ENCODE data around the gene VEPH1.

The VEPH1 gene

DNA sequence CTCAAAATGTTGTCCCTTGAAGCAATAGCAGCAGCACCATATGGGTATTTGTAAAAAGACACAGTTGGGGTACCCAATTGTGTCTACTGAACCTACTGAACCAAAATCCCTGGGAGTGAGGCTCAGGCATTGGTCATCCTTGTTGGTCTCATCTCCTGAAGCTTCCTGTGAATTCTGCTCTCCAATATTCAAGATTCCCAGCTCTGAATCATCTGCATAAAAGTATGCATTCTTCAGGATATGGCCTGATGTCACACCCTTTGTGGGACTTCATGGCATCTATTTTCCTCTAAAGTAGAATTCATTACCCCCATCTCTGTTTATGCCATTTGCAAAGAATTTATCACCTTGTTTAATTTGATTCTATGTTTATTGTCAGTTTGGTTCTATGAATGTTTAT is 79.9 kb downstream of the VEPH1 start:
- no peak for DNase-seq

DNA sequence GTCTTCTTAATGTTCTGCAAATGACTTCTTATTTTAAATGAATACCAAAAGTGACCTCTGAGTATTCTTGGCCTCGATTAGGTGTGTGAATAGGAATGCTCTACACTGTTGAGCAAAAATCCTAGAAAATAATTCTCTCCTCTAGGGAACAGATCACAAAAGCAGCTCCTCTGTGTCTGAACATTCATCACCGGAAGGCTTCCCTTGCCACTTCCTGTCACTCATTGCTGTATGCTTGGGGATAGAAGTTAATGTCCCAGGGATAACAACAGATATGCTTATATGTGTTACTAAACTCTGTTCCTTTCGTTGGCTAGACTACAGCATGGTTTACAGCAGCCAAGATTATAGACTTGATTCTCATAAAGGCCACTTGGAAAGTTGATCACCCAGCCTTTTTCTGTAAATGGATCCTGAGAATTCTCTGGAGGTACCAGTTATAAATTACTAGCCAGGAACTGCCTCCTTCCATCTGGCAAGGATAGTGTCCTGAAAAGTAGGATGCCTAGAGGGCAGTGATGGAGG is 82.5 kb downstream of the VEPH1 start:
- DNase-seq = no peak

DNA sequence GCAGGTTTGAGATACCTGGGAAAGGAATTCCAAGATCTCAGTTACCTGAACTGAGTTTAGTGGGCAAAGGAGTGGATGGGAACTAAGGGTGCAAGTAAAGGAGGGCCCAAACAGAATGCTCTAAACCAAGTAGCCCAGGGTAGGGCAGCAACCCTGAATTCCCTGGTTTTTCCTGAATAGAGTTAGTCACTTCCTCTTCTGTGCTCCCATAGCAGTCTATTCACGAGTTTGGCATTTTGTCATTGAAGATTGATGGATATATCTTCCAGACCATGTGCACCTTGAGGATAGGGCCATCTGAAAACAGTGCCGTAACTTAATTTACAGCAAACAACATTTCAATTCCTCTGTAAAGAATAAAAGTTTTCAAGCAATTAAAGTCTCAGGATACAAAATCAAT is 85.1 kb downstream of the VEPH1 start:
- no peak for DNase-seq

DNA sequence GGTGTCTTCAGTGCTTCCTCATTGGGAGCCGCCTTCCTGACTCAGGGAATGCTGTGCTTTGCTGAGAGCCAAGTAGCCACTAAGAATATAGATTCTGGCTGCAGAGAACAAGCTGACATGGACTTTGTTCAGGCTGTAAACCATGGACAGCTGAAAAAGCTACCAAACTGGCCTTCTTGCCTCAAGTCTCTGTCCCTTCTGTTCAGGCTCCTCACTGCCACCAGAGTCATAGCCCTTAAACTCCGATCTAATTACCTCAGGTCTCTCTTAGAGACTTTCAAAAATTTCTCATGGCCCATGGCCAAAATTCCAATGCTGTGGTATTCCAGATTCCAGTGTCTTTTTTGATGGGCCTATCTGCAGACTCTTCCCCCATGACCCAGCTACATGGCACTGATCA is 86.0 kb downstream of the VEPH1 start:
- no peak for DNase-seq

DNA sequence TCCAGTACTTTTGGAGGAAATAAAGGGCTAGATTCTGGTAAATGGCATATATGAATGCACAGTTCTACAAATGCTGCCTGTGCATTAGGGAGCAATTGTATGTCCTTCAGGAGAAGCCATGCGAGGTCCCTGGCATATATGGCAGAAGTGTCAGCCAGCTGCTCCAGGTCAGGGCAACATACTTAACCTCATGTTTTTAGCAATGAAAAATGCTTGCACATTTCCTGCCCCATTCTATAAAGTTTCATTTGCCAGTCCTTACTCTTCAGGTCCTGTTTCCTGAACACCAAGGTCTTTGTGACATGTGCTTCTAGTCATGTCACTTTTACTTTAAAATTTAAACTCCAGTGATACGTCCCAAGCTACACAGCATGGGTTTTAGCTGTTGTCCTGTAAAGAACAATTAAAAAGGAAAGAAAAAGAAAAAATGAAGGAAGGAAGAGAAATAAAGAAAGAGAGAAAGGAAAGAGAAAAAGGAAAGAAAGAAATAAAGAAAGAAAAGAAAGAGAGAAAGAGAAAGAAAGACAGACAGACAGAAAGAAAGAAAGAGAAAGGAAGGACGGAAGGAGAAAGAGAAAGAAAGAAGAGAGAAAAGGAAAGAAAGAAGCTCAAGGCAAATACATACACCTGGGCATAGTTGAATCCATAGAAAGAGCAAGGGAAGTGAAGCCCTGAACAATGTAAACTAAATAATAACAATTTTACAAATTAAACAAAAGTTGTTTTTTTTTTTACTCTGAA is 86.7 kb downstream of the VEPH1 start:
- DNase-seq = no peak

DNA sequence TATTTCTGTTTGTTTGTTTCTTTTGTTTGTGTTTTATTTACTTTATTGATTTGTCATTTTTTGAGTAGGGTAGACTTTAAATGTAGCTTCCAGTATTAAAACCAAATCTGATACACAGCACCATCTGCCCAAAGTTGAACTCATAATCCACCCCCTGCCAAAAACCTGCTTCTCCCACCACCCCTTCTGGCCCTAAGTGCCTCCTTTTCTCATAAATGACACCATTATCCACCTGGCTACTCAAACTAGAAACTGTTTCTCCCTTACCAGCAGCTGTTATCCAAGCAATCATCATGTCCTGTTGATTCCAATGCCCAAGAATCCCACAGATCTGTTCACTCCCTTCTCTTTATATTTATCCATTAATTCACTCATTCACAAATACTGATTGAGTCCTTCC is 88.4 kb downstream of the VEPH1 start:
- DNase-seq = peak in 1 of 3 experiments; percentile 21

DNA sequence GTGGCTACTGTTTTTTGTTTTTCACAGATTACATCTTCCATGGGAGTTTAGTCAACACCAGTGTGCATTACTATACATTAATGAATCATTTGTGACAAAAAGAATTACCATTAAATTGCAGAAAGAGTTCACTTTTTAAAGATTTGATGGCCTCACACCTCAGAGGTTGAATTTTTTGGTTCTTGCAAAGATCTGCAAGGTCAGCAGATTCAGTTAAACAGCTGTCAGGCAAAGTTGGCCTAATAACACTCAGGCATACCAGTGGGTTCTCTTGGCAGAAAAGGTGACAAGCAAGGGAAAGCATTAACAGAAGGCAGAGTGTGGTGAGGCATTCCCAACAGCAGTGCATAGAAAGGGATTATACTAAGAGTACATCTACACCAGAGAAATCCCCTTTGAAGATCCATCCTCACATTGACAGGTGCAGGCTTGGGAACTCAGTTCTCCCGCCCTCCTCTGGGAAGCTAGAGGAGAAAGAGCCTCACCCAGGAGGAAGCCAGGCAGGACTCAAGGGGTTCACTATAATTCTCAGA is 90.8 kb downstream of the VEPH1 start:
- DNase-seq = no peak

DNA sequence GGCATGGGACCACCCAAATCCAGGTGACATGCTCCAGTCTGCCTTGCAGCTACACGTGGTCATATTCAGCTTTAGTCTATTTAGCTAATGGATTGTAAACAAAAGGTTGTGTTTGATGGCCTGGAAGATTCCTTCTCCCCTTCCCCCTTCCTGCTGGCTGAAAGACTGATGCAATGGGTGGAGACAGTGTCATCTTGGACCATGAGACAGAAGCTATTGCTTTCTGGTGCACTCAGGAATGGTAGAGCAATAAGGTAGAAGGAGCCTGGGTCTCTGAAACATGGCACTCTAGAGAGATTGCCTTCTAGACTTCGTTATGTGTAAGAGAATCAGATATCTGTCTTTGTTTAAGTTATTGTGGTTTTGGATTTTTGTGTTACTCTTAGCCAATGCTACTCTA is 92.3 kb downstream of the VEPH1 start:
- peak in 1 of 3 experiments; percentile 15 for DNase-seq

DNA sequence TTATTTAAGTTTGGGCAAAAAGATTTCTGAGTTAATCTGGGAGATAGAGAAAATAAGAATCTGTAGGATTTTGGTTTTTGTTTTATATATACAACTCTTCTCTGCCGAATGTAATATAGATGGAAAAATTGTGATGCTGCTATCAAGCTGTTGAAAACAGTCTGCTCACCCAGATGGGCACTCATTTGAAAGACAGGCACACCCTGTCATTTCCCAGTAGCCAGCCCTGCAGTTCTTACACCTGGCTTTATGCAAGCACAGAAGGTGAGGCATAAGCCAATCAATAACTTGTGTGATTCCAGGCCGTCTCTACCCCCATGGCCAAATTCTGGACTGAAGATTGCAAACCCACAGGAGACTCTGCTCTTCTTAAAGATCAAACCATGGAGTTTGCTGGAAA is 93.7 kb downstream of the VEPH1 start:
- DNase-seq = peak in 1 of 3 experiments; percentile 35

DNA sequence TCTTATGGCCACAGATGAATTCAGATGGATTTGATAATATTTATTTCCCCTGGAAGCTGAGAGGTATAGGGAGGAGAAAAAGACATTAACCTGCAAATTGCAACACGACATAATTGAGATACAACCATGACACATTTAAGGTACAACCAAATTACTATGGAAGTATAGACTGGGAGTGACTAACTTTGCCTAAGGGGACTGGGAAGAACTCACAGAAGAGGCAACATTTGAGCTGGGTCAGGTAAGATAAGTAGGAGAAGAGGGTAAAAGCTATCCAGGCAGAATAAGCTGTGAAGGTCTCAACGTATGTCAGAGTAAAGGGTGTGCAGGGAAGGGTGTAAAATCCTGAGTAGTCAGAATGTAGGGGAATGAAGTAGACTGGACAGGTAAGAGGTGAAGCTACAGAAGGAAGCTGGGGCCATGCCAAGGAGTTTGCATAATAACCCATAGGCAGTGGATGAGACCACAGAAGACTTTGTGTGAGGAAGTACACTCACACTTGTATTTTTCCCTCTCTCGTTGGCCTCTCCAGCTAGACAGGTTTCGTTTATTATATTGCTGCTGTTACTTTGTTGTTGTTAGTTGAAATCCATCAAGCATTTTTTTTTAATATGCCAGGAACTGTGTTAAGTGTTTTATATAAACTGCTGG is 94.6 kb downstream of the VEPH1 start:
- no peak for DNase-seq

DNA sequence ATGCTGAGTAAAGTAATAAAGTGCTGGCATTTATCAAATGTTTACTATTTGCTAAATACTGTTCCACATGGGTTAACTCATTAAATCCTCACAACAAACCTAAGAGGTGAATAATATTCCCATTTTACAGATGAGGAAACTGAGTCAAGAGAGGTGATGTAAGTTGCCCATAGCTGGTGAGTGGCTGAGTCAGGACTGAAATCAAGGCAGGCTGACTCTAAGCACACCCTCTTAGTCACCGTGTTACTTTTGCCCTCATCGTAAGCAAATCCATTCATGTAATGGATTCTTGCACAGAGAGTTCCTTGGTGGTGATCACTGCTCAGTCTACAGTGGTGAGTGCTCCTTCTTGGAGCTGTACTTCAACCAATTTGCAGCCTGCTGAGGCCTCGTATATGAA is 95.4 kb downstream of the VEPH1 start:
- no peak for DNase-seq

DNA sequence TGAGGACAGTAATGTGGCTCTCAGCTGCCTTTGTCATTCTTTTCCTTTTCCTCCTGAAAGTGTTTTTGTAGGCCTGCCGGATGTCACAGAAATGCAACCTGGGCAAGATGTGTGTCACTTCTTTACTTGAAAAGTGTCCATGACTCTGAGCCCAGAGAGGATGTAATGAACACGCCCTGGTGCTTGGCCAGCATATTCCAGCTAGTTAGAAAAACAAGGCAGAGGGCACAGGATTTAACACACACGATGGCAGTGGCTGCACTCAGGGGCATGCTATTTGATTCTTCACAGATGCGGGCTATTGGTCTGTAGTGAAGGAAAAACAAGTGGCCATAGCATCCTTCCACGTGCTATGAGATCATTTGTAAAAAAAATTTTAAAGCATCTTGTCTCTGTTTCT is 96.8 kb downstream of the VEPH1 start:
- DNase-seq = no peak

DNA sequence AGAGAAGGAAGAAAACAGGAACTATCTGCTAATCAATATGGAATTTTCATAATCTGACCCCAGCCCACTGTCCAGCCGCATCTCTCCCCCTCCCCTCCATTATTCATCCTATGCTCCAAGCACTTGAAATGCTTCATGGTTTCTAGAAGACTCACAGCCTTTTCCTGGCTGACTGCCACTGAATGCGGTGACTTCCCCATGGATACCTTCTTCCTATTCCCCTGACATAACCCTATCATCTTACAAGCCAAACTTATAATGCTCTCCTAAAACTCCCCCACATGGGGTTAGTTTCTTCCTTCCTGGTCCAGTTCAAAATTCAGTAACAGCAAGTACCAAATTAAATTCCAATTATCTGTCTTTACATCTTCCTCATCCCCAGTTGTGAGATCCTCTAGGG is 97.8 kb downstream of the VEPH1 start:
- no peak for DNase-seq

DNA sequence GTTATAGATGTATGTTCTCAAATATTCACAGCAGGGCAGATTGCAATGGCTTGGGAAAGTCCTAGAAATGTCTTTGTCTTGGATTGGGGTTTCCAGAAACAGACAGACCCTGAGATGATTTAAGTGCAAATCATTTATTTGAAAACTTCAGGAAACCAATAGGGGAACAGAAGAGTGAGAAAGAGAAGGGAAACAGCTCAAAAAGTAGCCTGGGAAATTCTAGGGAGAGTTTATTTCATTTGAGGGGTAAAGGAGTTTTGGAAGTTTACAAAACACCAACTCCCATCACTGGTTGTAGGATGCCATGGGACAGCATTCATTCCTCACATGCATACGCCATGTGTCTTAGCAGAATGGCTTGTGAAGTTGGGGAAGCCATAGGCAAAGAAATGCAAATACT is 98.8 kb downstream of the VEPH1 start:
- DNase-seq = no peak

DNA sequence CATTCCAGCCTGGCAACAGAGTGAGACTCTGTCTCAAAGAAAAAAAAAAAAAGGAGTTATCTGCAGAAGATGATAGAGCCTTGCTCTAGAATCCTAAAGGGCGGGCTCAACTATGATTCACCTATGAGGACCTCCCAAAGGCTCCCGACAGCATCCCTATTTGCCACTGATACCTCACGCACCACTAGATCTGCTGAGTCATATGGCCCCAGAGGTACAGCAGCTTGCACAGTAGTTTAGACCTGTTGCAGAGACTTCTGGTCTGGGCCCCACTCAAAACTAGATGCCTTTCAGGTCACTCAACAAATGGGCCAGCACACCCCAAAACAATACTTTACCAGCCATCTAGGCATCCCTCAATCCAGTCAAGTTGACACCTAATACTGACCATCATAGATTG is 104.6 kb downstream of the VEPH1 start:
- no peak for DNase-seq

DNA sequence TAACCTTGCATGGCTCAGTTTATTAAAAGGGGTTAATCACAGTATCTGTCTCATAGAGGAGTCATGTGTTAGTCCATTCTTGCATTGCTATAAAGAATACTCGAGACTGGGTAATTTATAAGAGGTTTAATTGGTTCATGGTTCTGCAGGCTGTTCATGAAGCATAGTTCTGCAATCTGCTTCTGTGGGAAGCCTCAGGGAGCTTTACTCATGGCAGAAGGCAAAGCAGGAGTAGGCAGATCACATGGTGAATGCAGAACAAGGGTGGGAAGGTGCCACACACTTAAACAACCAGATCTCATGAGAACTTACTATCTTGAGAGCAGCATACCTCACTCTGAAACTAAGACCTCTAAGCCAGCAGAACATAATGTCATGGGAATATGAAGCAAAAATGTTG is 108.8 kb downstream of the VEPH1 start:
- no peak for DNase-seq

DNA sequence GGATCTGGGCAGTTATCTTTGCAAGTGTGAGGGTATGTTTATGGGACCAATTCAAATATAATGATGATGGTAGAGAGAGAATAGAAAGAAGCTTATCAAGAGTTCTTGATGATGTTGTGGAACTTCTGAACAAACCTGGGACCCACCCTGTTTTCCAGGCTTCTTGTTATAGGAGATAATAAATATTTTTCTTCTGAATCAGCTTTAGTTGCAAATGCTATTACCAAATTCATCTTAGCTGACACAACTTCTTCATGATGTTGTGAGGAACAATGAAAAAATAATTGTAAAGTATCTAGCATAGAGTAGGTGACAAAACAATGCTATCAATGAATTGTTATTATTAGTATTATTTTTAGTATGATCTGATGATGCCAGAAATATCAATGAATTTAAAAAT is 110.1 kb downstream of the VEPH1 start:
- no peak for DNase-seq

DNA sequence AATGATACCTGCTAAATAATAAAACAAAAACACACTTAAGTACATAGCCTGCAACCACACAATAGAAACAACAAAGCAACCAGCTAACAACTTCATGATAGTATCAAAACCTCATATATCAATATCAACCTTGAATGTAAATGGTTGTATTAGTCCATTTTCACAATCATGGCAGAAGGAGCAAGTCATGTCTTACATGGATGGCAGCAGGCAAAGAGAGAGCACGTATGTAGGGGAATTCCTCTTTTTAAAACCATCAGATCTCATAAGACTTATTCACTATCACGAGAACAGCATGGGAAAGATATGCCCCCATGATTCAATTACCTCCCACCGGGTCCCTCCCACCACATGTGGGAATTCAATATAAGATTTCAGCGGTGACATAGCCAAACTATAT is 111.1 kb downstream of the VEPH1 start:
- no peak for DNase-seq

DNA sequence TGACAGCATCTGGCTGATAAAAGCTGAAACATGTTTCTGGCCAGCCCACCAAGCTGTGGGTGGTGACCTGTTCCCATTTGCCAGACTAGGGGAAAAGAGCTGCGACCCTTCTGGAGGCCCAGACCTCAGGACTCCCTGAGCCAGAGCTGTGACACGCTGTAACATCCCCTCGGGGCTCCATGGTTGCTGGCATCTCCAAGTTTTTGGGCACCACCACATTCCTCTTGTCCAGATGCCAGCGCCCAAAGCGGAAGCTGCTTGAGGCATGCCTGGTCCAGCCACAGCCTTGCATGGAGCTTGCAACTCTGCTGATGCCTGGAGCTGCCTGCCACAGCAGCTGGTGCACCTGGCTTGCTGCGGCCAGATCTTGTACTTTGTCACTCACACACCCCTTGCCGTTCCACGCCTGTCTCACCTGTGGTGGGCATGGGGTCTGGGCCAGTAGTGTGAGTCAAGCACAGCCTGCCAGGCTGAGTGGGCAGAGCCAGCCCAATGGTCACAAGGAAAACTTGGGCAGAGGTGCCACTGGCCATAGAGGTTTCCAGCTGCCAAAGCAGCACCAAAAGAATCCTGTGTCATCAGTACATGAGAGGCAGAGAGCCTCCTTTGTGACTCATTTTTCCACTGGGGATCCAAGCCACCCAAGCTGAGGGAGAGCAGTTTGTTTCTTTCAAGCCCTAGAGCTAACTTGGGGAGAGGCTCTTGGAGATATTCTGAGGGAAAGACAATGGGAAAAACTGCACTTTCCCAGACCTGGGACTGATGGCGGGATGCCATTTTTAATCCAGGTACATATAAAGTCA is 112.3 kb downstream of the VEPH1 start:
- no peak for DNase-seq

DNA sequence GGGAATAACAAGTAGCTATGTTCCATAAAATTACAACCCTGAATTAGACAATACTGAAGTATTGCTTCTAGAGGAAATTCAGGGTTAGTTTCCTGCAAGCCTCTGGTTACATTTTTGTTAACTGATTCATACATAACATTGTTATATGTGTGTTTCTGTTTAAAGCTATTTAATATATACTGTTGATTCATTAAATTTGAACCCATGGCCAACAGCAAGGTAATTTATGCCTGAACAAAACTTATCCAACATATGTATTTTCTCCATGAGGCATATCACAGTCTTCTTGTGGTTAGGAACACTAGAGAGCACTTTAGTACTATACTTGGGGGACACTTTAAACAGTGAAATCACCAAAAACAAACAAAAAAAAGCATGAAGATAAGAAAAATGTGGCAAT is 114.2 kb downstream of the VEPH1 start:
- DNase-seq = no peak

DNA sequence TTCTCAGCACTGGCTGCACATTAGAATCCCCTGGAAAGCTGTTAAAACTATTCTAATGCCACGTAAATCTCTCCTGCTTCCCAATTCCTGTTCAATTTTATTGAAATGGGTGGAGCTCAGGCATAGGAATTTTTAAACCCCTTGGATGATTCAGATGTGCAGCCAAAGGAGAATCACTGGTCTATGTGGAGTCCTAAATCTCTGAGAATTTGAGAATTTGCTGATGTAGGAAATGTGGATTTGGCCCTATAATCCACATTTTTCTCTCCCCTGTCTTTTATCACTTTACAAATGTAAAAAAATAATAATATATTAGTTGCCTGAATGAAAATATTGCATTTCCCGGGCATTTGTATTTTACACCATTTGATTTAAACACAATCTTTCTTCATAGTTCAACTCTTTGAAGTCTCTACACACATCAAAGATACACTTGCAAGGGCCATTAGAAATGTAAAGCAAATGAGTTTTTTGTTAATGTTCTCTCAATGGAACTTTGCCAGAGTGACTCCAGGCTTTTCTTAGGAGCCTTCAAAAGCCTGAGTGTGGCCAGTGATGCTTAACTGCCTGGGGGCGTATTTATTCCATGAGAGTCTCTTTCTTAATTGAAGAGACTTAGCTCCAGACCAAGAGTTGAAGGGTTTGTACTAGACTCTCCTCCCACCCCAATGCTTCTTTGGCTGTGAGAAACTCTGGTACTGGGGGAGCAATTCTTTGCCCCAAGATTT is 115.3 kb downstream of the VEPH1 start:
- DNase-seq = no peak

DNA sequence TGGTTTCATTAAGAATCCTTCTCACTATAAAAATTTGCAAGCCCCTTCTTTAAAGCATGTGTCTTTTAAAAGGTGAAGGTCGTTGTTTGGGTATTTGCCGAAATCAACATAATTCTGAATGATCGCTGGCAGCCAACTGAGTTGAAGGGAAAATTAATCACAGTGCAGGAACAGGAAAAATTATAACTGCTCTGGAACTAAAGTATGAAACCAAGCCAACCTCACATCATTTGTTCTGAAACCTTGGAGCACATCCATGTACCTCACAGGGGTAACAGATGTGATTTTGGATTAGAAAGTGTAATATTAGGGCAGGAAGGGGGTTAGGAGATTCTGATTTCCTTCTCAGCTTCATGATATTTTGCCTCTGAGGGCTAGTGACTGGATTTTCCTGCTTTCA is 118.7 kb downstream of the VEPH1 start:
- DNase-seq = no peak

DNA sequence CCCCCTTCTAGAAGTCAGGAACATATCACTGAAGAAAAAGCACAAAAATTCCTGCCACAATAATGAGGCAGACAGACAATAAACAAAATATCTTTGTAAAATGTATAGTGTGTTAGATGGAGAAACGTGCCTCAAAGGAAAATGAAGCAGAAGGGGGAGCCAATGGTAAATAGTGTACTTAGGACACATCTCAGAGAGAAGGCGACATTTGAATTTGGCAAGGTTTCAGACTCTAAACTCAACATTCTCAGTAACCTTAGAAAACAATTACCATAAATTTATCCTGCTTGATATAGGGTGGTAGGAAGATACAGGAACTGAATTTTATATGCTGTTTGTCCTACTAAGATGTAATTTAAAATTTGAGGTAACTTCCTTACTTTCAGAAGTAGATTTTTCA is 119.2 kb downstream of the VEPH1 start:
- no peak for DNase-seq

Measured in NCI-H1417 (cell line).